ENCODE data around the gene TTC28. TPM values are rescaled to one million over a fixed set of nuclear protein-coding genes. Genes with fewer than 3 reads are reported as not detected.
"Not testable (repeated sequence)": the region's sequence is repeated elsewhere in the genome, so short reads cannot be mapped to it uniquely, and the experiment has no call there.

Gene TTC28
- total and polyA plus RNA-seq, 2 donors = 15.9 to 81.9 TPM

DNA sequence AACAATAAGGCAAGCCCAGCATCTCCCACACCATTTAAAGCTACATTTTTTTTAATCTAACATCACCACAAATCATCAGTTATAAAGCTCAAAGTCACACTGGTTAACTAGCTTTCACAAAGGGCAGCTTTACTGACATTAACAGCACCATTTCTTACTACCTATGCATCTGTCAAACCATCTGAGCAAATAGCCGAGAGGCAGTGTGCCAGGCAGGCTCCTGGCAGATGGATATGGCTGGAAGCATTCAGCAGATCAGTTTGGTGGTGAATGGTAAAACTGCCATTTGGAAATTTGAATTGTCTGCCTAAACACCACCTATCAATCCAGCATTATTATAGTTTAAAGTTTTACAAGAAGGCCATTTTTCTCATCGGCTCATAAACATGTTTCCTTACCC is 131.2 kb downstream of the TTC28 start:
- DNase-seq (ENCODE audit: extremely low spot score) = no peak
- WGBS = 98% methylated on average over 2 of the region's 2 CpGs
- H3K4me1 ChIP-seq (ENCODE audit: insufficient read depth) = no peaks in the 10 kb centered on the region

GRCh38 chr22:28547132-28547842 is 132.4 kb downstream of the TTC28 start:
- Histone ChIP-seq H3K27ac (ENCODE audit: low read depth) (no peak overlapping the region), H3K4me3 (ENCODE audit: low read depth, low read length) (no peak overlapping the region), H3K36me3 (ENCODE audit: insufficient read depth) (no peaks in the 10 kb centered on the region), H3K4me1 (ENCODE audit: insufficient read depth) (no peaks in the 10 kb centered on the region)
- 57% methylated on average over 4 of the region's 4 CpGs for WGBS
- DNase-seq (ENCODE audit: extremely low spot score) = no peak

More for the DNA sequence above, 131.2 kb downstream of the TTC28 start:
- Histone ChIP-seq H3K36me3 (ENCODE audit: insufficient read depth) (no peaks in the 10 kb centered on the region), H3K4me3 (ENCODE audit: low read depth, low read length) (no peak overlapping the region), H3K27ac (ENCODE audit: low read depth) (no peak overlapping the region)

DNA sequence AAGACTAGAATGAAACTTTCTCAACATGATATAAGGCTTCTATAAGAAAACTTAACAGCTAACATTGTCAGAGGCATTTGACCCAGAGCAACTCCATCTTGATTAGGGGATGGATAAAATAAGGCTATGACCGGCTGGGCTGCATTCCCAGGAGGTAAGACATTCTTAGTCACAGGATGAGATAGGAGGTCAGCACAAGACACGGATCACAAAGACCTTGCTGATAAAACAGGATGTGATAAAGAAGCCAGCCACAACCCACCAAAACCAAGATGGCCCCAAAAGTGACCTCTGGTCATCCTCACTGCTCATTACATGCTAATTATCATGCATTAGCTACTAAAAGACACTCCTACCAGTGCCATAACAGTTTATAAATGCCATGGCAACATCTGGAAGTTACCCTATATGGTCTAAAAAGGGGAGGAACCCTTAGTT is 135.2 kb downstream of the TTC28 start:
- no peak for DNase-seq (ENCODE audit: extremely low spot score)
- H3K4me1 ChIP-seq (ENCODE audit: insufficient read depth) = no peaks in the 10 kb centered on the region
- no peaks in the 10 kb centered on the region for H3K36me3 ChIP-seq (ENCODE audit: insufficient read depth)
- no peak overlapping the region for H3K27ac ChIP-seq (ENCODE audit: low read depth)
- 76% methylated on average over 2 of the region's 2 CpGs for WGBS
- no peak overlapping the region for H3K4me3 ChIP-seq (ENCODE audit: low read depth, low read length)

DNA sequence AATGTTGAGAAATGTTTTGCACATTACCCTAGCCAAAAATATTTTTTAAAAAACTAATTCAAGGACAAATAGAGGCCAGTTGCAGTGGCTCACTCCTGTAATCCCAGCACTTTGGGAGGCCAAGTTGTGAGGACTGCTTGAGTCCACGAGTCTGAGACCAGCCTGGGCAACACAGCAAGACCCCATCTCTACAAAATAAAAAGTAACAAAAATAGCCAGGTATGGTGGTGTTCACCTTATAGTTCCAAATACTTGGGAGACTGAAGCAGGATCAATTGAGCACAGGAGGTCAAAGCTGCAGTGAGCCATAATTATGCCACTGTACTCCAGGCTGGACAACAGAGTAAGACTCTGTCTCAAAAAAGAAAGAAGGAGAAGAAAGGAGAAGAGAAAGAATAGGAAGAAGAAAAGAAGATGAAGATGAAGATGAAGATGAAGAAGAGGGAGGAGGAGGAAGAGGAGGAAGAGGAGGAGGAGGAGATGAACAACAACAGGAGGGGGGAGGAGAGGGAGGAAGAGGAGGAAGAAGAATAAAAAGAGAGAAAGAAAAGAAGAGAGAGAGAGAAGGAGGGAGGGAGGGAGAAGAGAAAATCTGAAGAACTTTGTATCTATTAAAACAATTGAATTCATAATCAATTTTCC is 136.5 kb downstream of the TTC28 start:
- Histone ChIP-seq H3K27ac (ENCODE audit: low read depth) (no peak overlapping the region), H3K4me1 (ENCODE audit: insufficient read depth) (no peaks in the 10 kb centered on the region), H3K36me3 (ENCODE audit: insufficient read depth) (no peaks in the 10 kb centered on the region), H3K4me3 (ENCODE audit: low read depth, low read length) (no peak overlapping the region)
- WGBS = 93% methylated on average over 1 of the region's 1 CpG
- no peak for DNase-seq (ENCODE audit: extremely low spot score)

DNA sequence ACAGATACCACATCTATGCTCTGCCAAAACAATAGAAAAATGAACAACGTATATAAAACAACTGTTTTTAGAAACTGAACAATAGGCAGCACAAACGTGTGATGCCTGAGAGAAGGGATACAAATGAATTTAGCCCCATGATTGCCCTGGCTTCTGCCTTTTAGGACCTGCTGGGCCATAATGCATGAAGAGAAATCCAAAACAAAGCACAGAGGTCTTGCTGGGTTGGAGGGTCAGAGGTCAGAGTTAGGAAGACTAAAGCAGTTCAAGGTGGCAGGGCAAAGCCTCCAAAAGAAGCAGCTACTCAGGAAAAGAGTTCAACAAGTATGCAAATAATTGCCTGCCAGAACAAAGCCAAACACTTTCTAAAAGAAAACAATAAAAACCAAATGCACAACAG is 138.5 kb downstream of the TTC28 start:
- Histone ChIP-seq H3K4me3 (ENCODE audit: low read depth, low read length) (no peak overlapping the region), H3K4me1 (ENCODE audit: insufficient read depth) (no peaks in the 10 kb centered on the region), H3K36me3 (ENCODE audit: insufficient read depth) (no peaks in the 10 kb centered on the region), H3K27ac (ENCODE audit: low read depth) (no peak overlapping the region)
- DNase-seq (ENCODE audit: extremely low spot score) = no peak
- WGBS = 75% methylated on average over 2 of the region's 2 CpGs

DNA sequence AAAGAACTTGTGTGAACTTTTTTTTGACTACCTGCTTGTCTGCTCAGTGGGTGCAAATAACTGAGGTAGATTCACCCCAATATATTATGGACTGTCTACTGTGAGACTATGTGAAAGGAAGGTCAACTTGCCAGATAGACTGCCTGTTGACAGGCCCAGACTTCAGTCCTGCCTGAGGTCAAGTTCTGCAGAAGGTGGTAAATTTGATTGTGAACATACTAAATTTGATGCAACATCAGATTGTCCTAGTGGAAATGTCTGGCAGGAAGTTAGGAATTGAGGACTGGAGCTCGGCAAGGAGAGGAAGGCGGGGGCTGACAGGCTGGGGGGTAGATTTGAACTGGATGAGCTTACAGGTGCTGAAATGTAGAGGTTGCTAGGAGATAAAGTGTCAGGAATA is 140.7 kb downstream of the TTC28 start:
- no peak overlapping the region for H3K4me3 ChIP-seq (ENCODE audit: low read depth, low read length)
- WGBS = 94% methylated on average over 2 of the region's 2 CpGs
- no peak overlapping the region for H3K27ac ChIP-seq (ENCODE audit: low read depth)
- no peaks in the 10 kb centered on the region for H3K4me1 ChIP-seq (ENCODE audit: insufficient read depth)
- no peaks in the 10 kb centered on the region for H3K36me3 ChIP-seq (ENCODE audit: insufficient read depth)
- no peak for DNase-seq (ENCODE audit: extremely low spot score)

- not testable (repeated sequence) for H3K27ac ChIP-seq (ENCODE audit: low read depth); DNase-seq (ENCODE audit: extremely low spot score); H3K36me3 ChIP-seq (ENCODE audit: insufficient read depth); H3K4me3 ChIP-seq (ENCODE audit: low read depth, low read length); H3K4me1 ChIP-seq (ENCODE audit: insufficient read depth)
- WGBS = 92% methylated on average over 4 of the region's 4 CpGs
Observed at GRCh38 chr22:28530565-28530964, 149.1 kb downstream of the TTC28 start.

- WGBS = 97% methylated on average over 10 of the region's 10 CpGs
- not testable (repeated sequence) for H3K4me1 ChIP-seq (ENCODE audit: insufficient read depth); H3K27ac ChIP-seq (ENCODE audit: low read depth); H3K36me3 ChIP-seq (ENCODE audit: insufficient read depth); H3K4me3 ChIP-seq (ENCODE audit: low read depth, low read length); DNase-seq (ENCODE audit: extremely low spot score)
Observed at GRCh38 chr22:28529144-28529543, 150.5 kb downstream of the TTC28 start.

DNA sequence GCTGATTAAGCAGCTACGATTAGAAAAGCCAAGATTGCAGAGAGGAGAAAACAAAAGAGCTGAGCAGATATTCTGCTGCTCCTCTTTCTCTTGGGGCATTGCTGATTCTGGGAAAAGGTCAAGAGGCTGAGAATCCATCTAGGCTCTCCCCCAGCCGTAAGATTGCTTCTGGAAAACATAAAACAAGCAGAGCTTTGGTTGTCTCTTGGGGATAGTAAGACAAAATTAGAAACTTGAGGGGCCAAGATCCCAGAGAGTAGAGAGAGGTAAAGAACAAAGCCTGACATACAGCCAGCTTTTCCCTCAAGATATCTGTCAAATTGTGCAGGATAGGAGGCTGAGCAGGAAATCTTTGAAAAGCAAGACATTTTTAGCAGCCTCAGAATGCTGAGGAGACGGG is 158.2 kb downstream of the TTC28 start:
- Histone ChIP-seq H3K27ac (ENCODE audit: low read depth) (no peak overlapping the region), H3K4me1 (ENCODE audit: insufficient read depth) (no peaks in the 10 kb centered on the region), H3K36me3 (ENCODE audit: insufficient read depth) (no peaks in the 10 kb centered on the region), H3K4me3 (ENCODE audit: low read depth, low read length) (no peak overlapping the region)
- WGBS = 67% methylated on average over 3 of the region's 3 CpGs
- DNase-seq (ENCODE audit: extremely low spot score) = no peak

DNA sequence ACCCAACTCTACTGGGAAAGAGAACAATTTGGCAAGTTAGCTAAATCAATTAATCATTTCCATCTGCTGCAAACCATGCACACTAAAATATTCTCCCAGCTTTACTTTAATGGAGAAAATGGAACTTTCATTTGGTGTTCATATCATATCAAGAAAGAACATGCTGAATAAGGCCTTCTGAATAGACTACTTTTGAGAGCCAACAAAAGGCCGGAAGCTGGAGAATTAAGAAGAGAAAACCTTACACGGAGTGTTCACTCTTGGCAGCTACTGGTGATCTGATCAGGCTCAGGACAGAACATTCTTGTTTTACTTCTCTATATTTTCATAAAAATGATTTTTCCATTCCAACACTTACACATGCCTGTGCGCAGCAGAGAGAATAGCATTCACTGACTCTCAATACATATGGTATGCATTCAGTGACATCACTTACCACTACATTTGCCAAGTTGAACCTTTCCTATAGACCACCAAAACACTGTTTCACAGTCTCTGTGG is 165.3 kb downstream of the TTC28 start:
- Histone ChIP-seq H3K27ac (ENCODE audit: low read depth) (no peak overlapping the region), H3K36me3 (ENCODE audit: insufficient read depth) (no peaks in the 10 kb centered on the region), H3K4me1 (ENCODE audit: insufficient read depth) (no peaks in the 10 kb centered on the region), H3K4me3 (ENCODE audit: low read depth, low read length) (no peak overlapping the region)
- peak; percentile 36 for DNase-seq (ENCODE audit: extremely low spot score)
- WGBS = 53% methylated on average over 3 of the region's 3 CpGs

GRCh38 chr22:28512387-28512786 is 167.3 kb downstream of the TTC28 start:
- not testable (repeated sequence) for H3K4me1 ChIP-seq (ENCODE audit: insufficient read depth); DNase-seq (ENCODE audit: extremely low spot score); H3K4me3 ChIP-seq (ENCODE audit: low read depth, low read length); H3K36me3 ChIP-seq (ENCODE audit: insufficient read depth); H3K27ac ChIP-seq (ENCODE audit: low read depth)
- over 99% methylated on average over 2 of the region's 2 CpGs for WGBS

- H3K4me1 ChIP-seq (ENCODE audit: insufficient read depth) = no peaks in the 10 kb centered on the region
- H3K27ac ChIP-seq (ENCODE audit: low read depth) = no peak overlapping the region
- H3K36me3 ChIP-seq (ENCODE audit: insufficient read depth) = no peaks in the 10 kb centered on the region
- H3K4me3 ChIP-seq (ENCODE audit: low read depth, low read length) = no peak overlapping the region
- no peak for DNase-seq (ENCODE audit: extremely low spot score)
Observed at GRCh38 chr22:28507896-28508295, 171.7 kb downstream of the TTC28 start.

DNA sequence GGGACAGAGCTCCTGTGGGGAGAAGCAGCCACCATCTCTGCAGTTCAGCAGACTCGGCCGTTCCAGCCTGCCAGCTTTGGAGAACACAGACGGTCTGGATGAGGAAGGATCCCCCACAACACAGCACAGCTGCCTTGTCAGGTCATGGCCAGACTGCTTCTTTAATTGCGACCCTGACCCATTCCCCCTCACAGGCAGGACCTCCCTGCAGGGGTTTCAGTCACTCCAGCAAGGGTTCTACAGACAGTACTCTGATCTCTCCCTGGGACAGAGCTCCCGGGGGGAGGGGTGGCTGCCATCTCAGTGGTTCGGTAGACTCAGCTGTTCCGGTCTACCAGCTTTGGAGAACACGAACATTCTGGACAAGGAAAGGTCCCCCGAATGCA is 173.5 kb downstream of the TTC28 start:
- no peak for DNase-seq (ENCODE audit: extremely low spot score)
- Histone ChIP-seq H3K4me3 (ENCODE audit: low read depth, low read length) (no peak overlapping the region), H3K27ac (ENCODE audit: low read depth) (no peak overlapping the region), H3K36me3 (ENCODE audit: insufficient read depth) (no peaks in the 10 kb centered on the region), H3K4me1 (ENCODE audit: insufficient read depth) (no peaks in the 10 kb centered on the region)
- 83% methylated on average over 9 of the region's 9 CpGs for WGBS

DNA sequence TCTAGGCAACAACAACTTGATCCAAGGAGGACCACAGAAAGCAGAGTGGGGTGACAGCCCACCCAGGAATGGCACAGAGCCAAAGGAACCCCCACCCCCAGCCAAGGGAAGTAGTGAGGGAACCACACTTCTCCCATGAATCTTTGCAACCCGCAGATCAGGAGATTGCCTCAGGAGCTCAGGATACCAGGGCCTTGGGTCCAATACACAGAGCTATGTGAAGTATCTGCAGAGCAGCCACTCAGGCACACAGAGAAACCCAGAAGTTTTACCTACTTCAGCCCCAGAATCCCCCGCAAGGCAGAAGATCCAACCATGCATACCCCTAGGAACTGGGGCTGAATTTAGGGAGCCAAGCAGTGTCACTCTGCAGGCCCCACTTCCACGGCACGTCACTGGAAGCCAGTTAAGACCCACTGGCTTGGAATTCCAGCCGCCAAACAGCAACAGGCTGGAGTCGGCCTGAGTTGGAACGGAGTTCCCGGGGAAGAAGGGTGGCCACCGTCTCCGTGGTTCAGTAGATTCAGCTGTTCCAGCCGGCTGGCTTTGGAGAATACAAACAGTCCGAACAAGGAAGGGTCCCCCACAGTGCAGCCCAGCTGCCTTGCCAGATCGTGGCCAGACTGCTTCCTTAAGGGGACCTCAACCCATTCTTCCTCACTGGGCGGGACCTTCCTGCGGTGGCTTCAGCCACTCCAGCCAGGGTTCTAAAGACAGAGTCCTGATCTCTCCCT is 174.1 kb downstream of the TTC28 start:
- Histone ChIP-seq H3K4me3 (ENCODE audit: low read depth, low read length) (no peak overlapping the region), H3K4me1 (ENCODE audit: insufficient read depth) (no peaks in the 10 kb centered on the region), H3K27ac (ENCODE audit: low read depth) (no peak overlapping the region), H3K36me3 (ENCODE audit: insufficient read depth) (no peaks in the 10 kb centered on the region)
- WGBS = 76% methylated on average over 15 of the region's 15 CpGs
- DNase-seq (ENCODE audit: extremely low spot score) = no peak
